ENCODE data around the gene DCBLD2. TPM values are rescaled to one million over a fixed set of nuclear protein-coding genes. Genes with fewer than 3 reads are reported as not detected.

Gene DCBLD2
- total RNA-seq, 1 donor from 2014 or later, result 5.1 TPM

- Mint-ChIP-seq H3K4me1 (ENCODE audit: low read depth) (peaks cover 14% of the 10 kb centered on the region), H3K4me3 (ENCODE audit: low read depth) (no peak overlapping the region), H3K27me3 (ENCODE audit: low read depth) (peaks cover 19% of the 10 kb centered on the region), H3K9me3 (no peaks in the 10 kb centered on the region), H3K36me3 (ENCODE audit: low read depth) (no peaks in the 10 kb centered on the region), H3K27ac (no peak overlapping the region)
- no peak for DNase-seq (ENCODE audit: low spot score)
- intact Hi-C loops (cut with micrococcal nuclease), result loop anchor here (5.0 kb wide), 4 partner anchors 87 to 1142 kb away; partner anchors contain the start of genes ARL6, CLDND1 and CPOX
These were observed 2.4 kb upstream of the DCBLD2 start for GRCh38 chr3:98903705-98904481.

- no peak overlapping the region for H3K4me3 Mint-ChIP-seq (ENCODE audit: low read depth)
- no peaks in the 10 kb centered on the region for H3K9me3 Mint-ChIP-seq
- DNase-seq (ENCODE audit: low spot score), result no peak
- peaks cover 16% of the 10 kb centered on the region for H3K27me3 Mint-ChIP-seq (ENCODE audit: low read depth)
- H3K4me1 Mint-ChIP-seq (ENCODE audit: low read depth), result peaks cover 14% of the 10 kb centered on the region
- no peak overlapping the region for H3K27ac Mint-ChIP-seq
- intact Hi-C loops (cut with micrococcal nuclease), result loop anchor here (5.0 kb wide), 4 partner anchors 86 to 1141 kb away; partner anchors contain the start of genes ARL6, CLDND1 and CPOX
- H3K36me3 Mint-ChIP-seq (ENCODE audit: low read depth), result no peaks in the 10 kb centered on the region
These were observed 1.6 kb upstream of the DCBLD2 start for GRCh38 chr3:98903099-98903498.

- peaks cover 16% of the 10 kb centered on the region for H3K27me3 Mint-ChIP-seq (ENCODE audit: low read depth)
- no peak for DNase-seq (ENCODE audit: low spot score)
- peak overlapping the region; percentile 81 for H3K4me3 Mint-ChIP-seq (ENCODE audit: low read depth)
- intact Hi-C loops (cut with micrococcal nuclease), result loop anchor here (5.0 kb wide), 4 partner anchors 85 to 1140 kb away; partner anchors contain the start of genes ARL6, CLDND1 and CPOX
- no peaks in the 10 kb centered on the region for H3K9me3 Mint-ChIP-seq
- peak overlapping the region; percentile 57 for H3K27ac Mint-ChIP-seq
- H3K36me3 Mint-ChIP-seq (ENCODE audit: low read depth), result no peaks in the 10 kb centered on the region
- peaks cover 14% of the 10 kb centered on the region for H3K4me1 Mint-ChIP-seq (ENCODE audit: low read depth)
These were observed 851 bp upstream of the DCBLD2 start for GRCh38 chr3:98902351-98902740.

GRCh38 chr3:98901119-98901391 lies 440 bp downstream of the DCBLD2 start:
- Mint-ChIP-seq H3K4me1 (ENCODE audit: low read depth) (peaks cover 14% of the 10 kb centered on the region), H3K4me3 (ENCODE audit: low read depth) (peak overlapping the region; percentile 83), H3K27me3 (ENCODE audit: low read depth) (peaks cover 19% of the 10 kb centered on the region), H3K36me3 (ENCODE audit: low read depth) (no peaks in the 10 kb centered on the region), H3K9me3 (no peaks in the 10 kb centered on the region), H3K27ac (no peak overlapping the region)
- peak; percentile 9 for DNase-seq (ENCODE audit: low spot score)
- intact Hi-C loops (cut with micrococcal nuclease), result loop anchor here (2.0 to 5.0 kb wide), 5 partner anchors 76 to 1139 kb away; partner anchors contain the start of genes ARL6, CLDND1 and CPOX

GRCh38 chr3:98900265-98901118 lies 1.0 kb downstream of the DCBLD2 start:
- H3K4me1 Mint-ChIP-seq (ENCODE audit: low read depth), result peaks cover 14% of the 10 kb centered on the region
- H3K9me3 Mint-ChIP-seq, result no peaks in the 10 kb centered on the region
- peak overlapping the region; percentile 83 for H3K4me3 Mint-ChIP-seq (ENCODE audit: low read depth)
- no peak for DNase-seq (ENCODE audit: low spot score)
- intact Hi-C loops (cut with micrococcal nuclease), result loop anchor here (2.0 to 5.0 kb wide), 5 partner anchors 76 to 1138 kb away; partner anchors contain the start of genes ARL6, CLDND1 and CPOX
- peaks cover 19% of the 10 kb centered on the region for H3K27me3 Mint-ChIP-seq (ENCODE audit: low read depth)
- H3K27ac Mint-ChIP-seq, result no peak overlapping the region
- no peaks in the 10 kb centered on the region for H3K36me3 Mint-ChIP-seq (ENCODE audit: low read depth)

- no peaks in the 10 kb centered on the region for H3K9me3 Mint-ChIP-seq
- intact Hi-C loops (cut with micrococcal nuclease), result no loop called here
- H3K4me1 Mint-ChIP-seq (ENCODE audit: low read depth), result peaks cover 16% of the 10 kb centered on the region
- no peak overlapping the region for H3K4me3 Mint-ChIP-seq (ENCODE audit: low read depth)
- no peak overlapping the region for H3K27ac Mint-ChIP-seq
- no peak for DNase-seq (ENCODE audit: low spot score)
- H3K36me3 Mint-ChIP-seq (ENCODE audit: low read depth), result no peaks in the 10 kb centered on the region
- peaks cover 20% of the 10 kb centered on the region for H3K27me3 Mint-ChIP-seq (ENCODE audit: low read depth)
These were observed 3.8 kb downstream of the DCBLD2 start for GRCh38 chr3:98897701-98898100.

GRCh38 chr3:98894791-98895576 lies 6.5 kb downstream of the DCBLD2 start:
- Mint-ChIP-seq H3K27ac (no peak overlapping the region), H3K27me3 (ENCODE audit: low read depth) (peaks cover 16% of the 10 kb centered on the region), H3K36me3 (ENCODE audit: low read depth) (no peaks in the 10 kb centered on the region), H3K4me1 (ENCODE audit: low read depth) (peaks cover 2% of the 10 kb centered on the region), H3K9me3 (no peaks in the 10 kb centered on the region), H3K4me3 (ENCODE audit: low read depth) (no peak overlapping the region)
- no peak for DNase-seq (ENCODE audit: low spot score)
- intact Hi-C loops (cut with micrococcal nuclease), result no loop called here

- Mint-ChIP-seq H3K27ac (no peak overlapping the region), H3K36me3 (ENCODE audit: low read depth) (no peaks in the 10 kb centered on the region), H3K9me3 (no peaks in the 10 kb centered on the region), H3K4me3 (ENCODE audit: low read depth) (no peak overlapping the region), H3K4me1 (ENCODE audit: low read depth) (peaks cover 2% of the 10 kb centered on the region), H3K27me3 (ENCODE audit: low read depth) (peaks cover 8% of the 10 kb centered on the region)
- intact Hi-C loops (cut with micrococcal nuclease), result no loop called here
- no peak for DNase-seq (ENCODE audit: low spot score)
These were observed 7.8 kb downstream of the DCBLD2 start for GRCh38 chr3:98893740-98894139.

GRCh38 chr3:98892263-98892662 lies 9.2 kb downstream of the DCBLD2 start:
- no peak for DNase-seq (ENCODE audit: low spot score)
- Mint-ChIP-seq H3K27ac (no peak overlapping the region), H3K36me3 (ENCODE audit: low read depth) (no peaks in the 10 kb centered on the region), H3K9me3 (no peaks in the 10 kb centered on the region), H3K4me1 (ENCODE audit: low read depth) (peaks cover 2% of the 10 kb centered on the region), H3K27me3 (ENCODE audit: low read depth) (peaks cover 8% of the 10 kb centered on the region), H3K4me3 (ENCODE audit: low read depth) (no peak overlapping the region)
- intact Hi-C loops (cut with micrococcal nuclease), result no loop called here

- H3K9me3 Mint-ChIP-seq, result no peaks in the 10 kb centered on the region
- no peak overlapping the region for H3K27ac Mint-ChIP-seq
- peaks cover 6% of the 10 kb centered on the region for H3K27me3 Mint-ChIP-seq (ENCODE audit: low read depth)
- DNase-seq (ENCODE audit: low spot score), result no peak
- no peak overlapping the region for H3K4me3 Mint-ChIP-seq (ENCODE audit: low read depth)
- peaks cover 2% of the 10 kb centered on the region for H3K4me1 Mint-ChIP-seq (ENCODE audit: low read depth)
- intact Hi-C loops (cut with micrococcal nuclease), result no loop called here
- H3K36me3 Mint-ChIP-seq (ENCODE audit: low read depth), result no peaks in the 10 kb centered on the region
These were observed 10.3 kb downstream of the DCBLD2 start for GRCh38 chr3:98890965-98891910.

- Mint-ChIP-seq H3K27me3 (ENCODE audit: low read depth) (peaks cover 6% of the 10 kb centered on the region), H3K4me1 (ENCODE audit: low read depth) (peaks cover 2% of the 10 kb centered on the region), H3K9me3 (no peaks in the 10 kb centered on the region), H3K27ac (no peak overlapping the region), H3K36me3 (ENCODE audit: low read depth) (no peaks in the 10 kb centered on the region), H3K4me3 (ENCODE audit: low read depth) (no peak overlapping the region)
- intact Hi-C loops (cut with micrococcal nuclease), result no loop called here
- DNase-seq (ENCODE audit: low spot score), result no peak
These were observed 11.2 kb downstream of the DCBLD2 start for GRCh38 chr3:98890181-98890835.

Data from activated T-helper 2 cell treated with anti-CD3 and anti-CD28 coated beads, Interferon-gamma antibody, Interleukin-2, Interleukin-4, amounts not matched to agents 10 μg/mL and 5 μg/mL and 100 μg/mL, durations not matched to agents 14 hours and 24 hours and 36 hours (primary cell).